ENCODE results near the gene SLIT1.

SLIT1 gene

GRCh38 chr10:97199152-97199551 lies 13.4 kb upstream of the SLIT1 start:
- in situ Hi-C loops (cut with HindIII; ENCODE audit: low pct_ligation_motif_present, low sequenced_read_pairs): no loop called here
- TF ChIP-seq CTCF (IDR thresholded peaks at IDR 0.05; ENCODE audit: low read depth, low read length, missing control alignments): no peak
- DNase-seq: no peak
- no peaks in the 10 kb centered on the region for H3K36me3 ChIP-seq (replicated peaks)
- no peak overlapping the region for H3K4me3 ChIP-seq (ENCODE audit: low read depth, low read length)
- no peak overlapping the region for H3K27ac ChIP-seq
- H3K27me3 ChIP-seq (replicated peaks): peaks cover 4% of the 10 kb centered on the region

- H3K36me3 ChIP-seq (replicated peaks): no peaks in the 10 kb centered on the region
- peaks cover 7% of the 10 kb centered on the region for H3K27me3 ChIP-seq (replicated peaks)
- no peak for TF ChIP-seq CTCF (IDR thresholded peaks at IDR 0.05; ENCODE audit: low read depth, low read length, missing control alignments)
- H3K4me3 ChIP-seq (ENCODE audit: low read depth, low read length): no peak overlapping the region
- in situ Hi-C loops (cut with HindIII; ENCODE audit: low pct_ligation_motif_present, low sequenced_read_pairs): no loop called here
- DNase-seq: no peak
- no peak overlapping the region for H3K27ac ChIP-seq
Measured at GRCh38 chr10:97197030-97197500, 11.3 kb upstream of the SLIT1 start.

GRCh38 chr10:97196223-97197029 lies 10.7 kb upstream of the SLIT1 start:
- TF ChIP-seq CTCF (IDR thresholded peaks at IDR 0.05; ENCODE audit: low read depth, low read length, missing control alignments): peak; percentile 85
- DNase-seq: peak; percentile 9
- Histone ChIP-seq H3K27ac (no peak overlapping the region), H3K4me3 (ENCODE audit: low read depth, low read length) (peak overlapping the region; percentile 55), H3K27me3 (replicated peaks) (peaks cover 7% of the 10 kb centered on the region), H3K36me3 (replicated peaks) (no peaks in the 10 kb centered on the region)
- in situ Hi-C loops (cut with HindIII; ENCODE audit: low pct_ligation_motif_present, low sequenced_read_pairs): no loop called here

GRCh38 chr10:97195706-97196222 lies 10.0 kb upstream of the SLIT1 start:
- DNase-seq: no peak
- TF ChIP-seq CTCF (IDR thresholded peaks at IDR 0.05; ENCODE audit: low read depth, low read length, missing control alignments): no peak
- peaks cover 7% of the 10 kb centered on the region for H3K27me3 ChIP-seq (replicated peaks)
- in situ Hi-C loops (cut with HindIII; ENCODE audit: low pct_ligation_motif_present, low sequenced_read_pairs): no loop called here
- H3K4me3 ChIP-seq (ENCODE audit: low read depth, low read length): peak overlapping the region; percentile 55
- no peaks in the 10 kb centered on the region for H3K36me3 ChIP-seq (replicated peaks)
- no peak overlapping the region for H3K27ac ChIP-seq

GRCh38 chr10:97192952-97193435 lies 7.2 kb upstream of the SLIT1 start:
- no peak for DNase-seq
- no peaks in the 10 kb centered on the region for H3K36me3 ChIP-seq (replicated peaks)
- in situ Hi-C loops (cut with HindIII; ENCODE audit: low pct_ligation_motif_present, low sequenced_read_pairs): no loop called here
- H3K27me3 ChIP-seq (replicated peaks): peaks cover 10% of the 10 kb centered on the region
- H3K27ac ChIP-seq: no peak overlapping the region
- H3K4me3 ChIP-seq (ENCODE audit: low read depth, low read length): no peak overlapping the region
- TF ChIP-seq CTCF (IDR thresholded peaks at IDR 0.05; ENCODE audit: low read depth, low read length, missing control alignments): no peak

Data from brain microvascular endothelial cell (primary cell).